Left lung (tissue), 10 donors: ENCODE measurements around the gene ZNF740. TPM values are rescaled to one million over a fixed set of nuclear protein-coding genes. Genes with fewer than 3 reads are reported as not detected.

Experiments
- ATAC-seq: fragments of 200-7000 bp; cut with Tn5 transposase; one replicate; pipeline ENCODE4 v1.9.1; 2020; ENCODE audit warnings: moderate library complexity
- DNase-seq, 4 donors: peaks; one replicate each; pipeline ENCODE4 v3.0.0-alpha.2; 2013 to 2020
- H3K27ac ChIP-seq, 2 donors: fragments of 200-600 bp; sonication (generic) in 1 of 2; one replicate each; pipeline versions ENCODE4 v1.5.0 to v1.8.0; 2020 to 2021
- H3K27me3 ChIP-seq, 2 donors: fragments of 200-600 bp; sonication (generic) in 1 of 2; one replicate each; pipeline versions ENCODE4 v1.5.0 to v1.8.0; 2020 to 2021
- H3K36me3 ChIP-seq, 2 donors: fragments of 200-600 bp; sonication (generic) in 1 of 2; one replicate each; pipeline versions ENCODE4 v1.5.0 to v1.8.0; 2020 to 2021
- H3K4me1 ChIP-seq, 2 donors: fragments of 200-600 bp; one replicate each; pipeline ENCODE4 v1.8.0; 2021
- H3K4me3 ChIP-seq, 2 donors: fragments of 200-600 bp; sonication (generic) in 1 of 2; one replicate each; pipeline versions ENCODE4 v1.5.0 to v1.8.0; 2020 to 2021; ENCODE audit warnings: mild to moderate bottlenecking in 1 of 2
- H3K9me3 ChIP-seq, 2 donors: fragments of 200-600 bp; sonication (generic) in 1 of 2; one replicate each; pipeline versions ENCODE4 v1.5.0 to v1.8.0; 2020 to 2021
- CTCF ChIP-seq, 2 donors: fragments of 200-600 bp; sonication (generic) in 1 of 2; IDR thresholded peaks; one replicate each; pipeline versions ENCODE4 v1.5.0 to v1.8.0; 2021; ENCODE audit warnings: antibody characterized with exemption in 2 of 2
- intact Hi-C, 2 donors: fragments of 100-400 bp; cut with DNase I; formaldehyde crosslinking; loops; one replicate each; pipeline versions ENCODE4 v1.11.2 to v1.14.2; 2022
- polyA plus RNA-seq, 6 donors: library from polyadenylated mRNA; unstranded; fragments of 120-200 nt; gene quantifications; one replicate each; pipeline ENCODE4 v1.2.1, GENCODE V29; 2013; ENCODE audit not compliant: insufficient read length in 6 of 6
- total RNA-seq, 2 donors: library from RNA; stranded (reverse); fragmentation: NEBNext Ultra II Directional; extraction: Animal tissue kit (Norgen Biotek cat#: 25700); gene quantifications; one replicate each; pipeline ENCODE4 v1.2.1, GENCODE V29; 2021
- donor health status: DM: no; HTN: yes; CAD: no.
- donor health status: DM: no; HTN: no; CAD: no.

ZNF740 gene
- total and polyA plus RNA-seq, 8 donors = 34.6 to 67.4 (median 62.0) TPM

GRCh38 chr12:53230108-53230845, 49.8 kb downstream of the ZNF740 start:
- DNase-seq (peak in 3 of 4 donors; percentile 73 to 82 (median 73)), ATAC-seq (peak; percentile 57)
- H3K27ac ChIP-seq = no peak overlapping the region
- intact Hi-C loops = no loop called here
- no peak overlapping the region for H3K4me3 ChIP-seq
- TF ChIP-seq CTCF (IDR thresholded peaks at IDR 0.05) = no peak
- H3K4me1 ChIP-seq = peaks cover 8 to 37% of the 10 kb centered on the region in 2 donors
- H3K36me3 ChIP-seq = no peaks in the 10 kb centered on the region
- H3K27me3 ChIP-seq = peaks cover 0 to 42% of the 10 kb centered on the region in 2 donors
- H3K9me3 ChIP-seq = no peaks in the 10 kb centered on the region

GRCh38 chr12:53231671-53231920, 51.1 kb downstream of the ZNF740 start:
- Histone ChIP-seq H3K27ac (peak overlapping the region; percentile 76 to 81), H3K9me3 (no peaks in the 10 kb centered on the region), H3K4me1 (peaks cover 7 to 31% of the 10 kb centered on the region in 2 donors), H3K27me3 (peaks cover 0 to 42% of the 10 kb centered on the region in 2 donors), H3K36me3 (no peaks in the 10 kb centered on the region), H3K4me3 (peak overlapping the region; percentile 63 to 65)
- ATAC-seq (no peak), DNase-seq (no peak)
- no peak for TF ChIP-seq CTCF (IDR thresholded peaks at IDR 0.05)
- intact Hi-C loops = no loop called here

GRCh38 chr12:53231921-53232645, 51.6 kb downstream of the ZNF740 start, which contains the start of gene RARG:
Gene RARG (minus strand): TSS chr12:53232209. CDS start chr12:53227545, 4,664 bp downstream.
- H3K4me1 ChIP-seq = peaks cover 7 to 31% of the 10 kb centered on the region in 2 donors
- no peaks in the 10 kb centered on the region for H3K36me3 ChIP-seq
- intact Hi-C loops = no loop called here
- H3K27me3 ChIP-seq = peaks cover 0 to 42% of the 10 kb centered on the region in 2 donors
- H3K27ac ChIP-seq = peak within 1 kb of the TSS; percentile 76 to 81
- ATAC-seq (peak; percentile 81), DNase-seq (peak in 3 of 4 donors; percentile 58 to 89 (median 78))
- no peak for TF ChIP-seq CTCF (IDR thresholded peaks at IDR 0.05)
- H3K4me3 ChIP-seq = peak within 1 kb of the TSS; percentile 63 to 65
- H3K9me3 ChIP-seq = no peaks in the 10 kb centered on the region

GRCh38 chr12:53232646-53233461, 52.3 kb downstream of the ZNF740 start:
- Histone ChIP-seq H3K27ac (peak overlapping the region; percentile 76 to 81), H3K27me3 (peaks cover 0 to 42% of the 10 kb centered on the region in 2 donors), H3K9me3 (no peaks in the 10 kb centered on the region), H3K36me3 (no peaks in the 10 kb centered on the region), H3K4me1 (peaks cover 7 to 31% of the 10 kb centered on the region in 2 donors), H3K4me3 (peak overlapping the region; percentile 63 to 65)
- ATAC-seq (peak; percentile 77), DNase-seq (peak in 3 of 4 donors; percentile 60 to 83 (median 78))
- intact Hi-C loops = no loop called here
- no peak for TF ChIP-seq CTCF (IDR thresholded peaks at IDR 0.05)
